HL-60 (cell line): ENCODE results near the gene ASCC1.

ENCODE experiments used
- GABPA ChIP-seq: IDR thresholded peaks from 2 replicates; pipeline ENCODE4 v1.6.1; 2012; ENCODE audit warnings: low read depth
- POLR2AphosphoS5 ChIP-seq: IDR thresholded peaks from 2 replicates; pipeline ENCODE4 v1.6.1; 2012; ENCODE audit warnings: low read depth
- TF ChIP-seq, protein P1 (sequence below): IDR thresholded peaks from one replicate; pipeline ENCODE4 v1.5.1; 2011; ENCODE audit warnings: low read length, control low read depth, inconsistent platforms; ENCODE audit not compliant: insufficient read depth
- TF ChIP-seq, protein P2 (sequence below): IDR thresholded peaks from 2 replicates; pipeline ENCODE4 v1.6.1; 2012; ENCODE audit warnings: low read depth; ENCODE audit not compliant: insufficient replicate concordance

DNA sequence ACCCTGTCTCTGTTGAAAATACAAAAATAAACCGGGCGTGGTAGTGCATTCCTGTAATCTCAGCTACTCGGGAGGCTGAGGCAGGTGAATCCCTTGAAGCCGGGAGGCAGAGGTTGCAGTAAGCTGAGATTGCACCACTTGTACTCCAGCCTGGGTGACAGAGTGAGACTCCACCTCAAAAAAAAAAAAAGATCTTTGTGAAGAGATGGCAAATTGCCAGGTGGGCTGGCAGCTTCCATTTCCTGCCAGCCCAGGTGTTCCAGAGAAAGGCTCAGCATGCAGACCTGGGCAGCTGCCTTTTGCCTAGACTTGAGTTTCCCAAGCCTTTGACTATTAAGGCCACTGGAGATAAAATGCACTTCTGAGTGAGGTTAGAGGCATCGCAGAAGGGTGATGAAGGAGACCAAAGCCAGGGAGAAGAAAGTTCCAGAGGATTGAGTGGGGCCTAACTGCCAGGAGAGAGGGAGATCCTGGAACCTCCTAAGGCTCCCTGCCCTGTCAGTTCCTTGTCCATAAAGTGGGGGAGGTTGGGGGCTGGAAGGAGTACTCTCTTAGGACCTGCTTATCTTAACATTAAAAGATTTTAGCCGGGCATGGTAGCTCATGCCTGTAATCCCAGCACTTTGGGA, 47.7 kb upstream of the ASCC1 start:
- TF ChIP-seq, protein P1, sequence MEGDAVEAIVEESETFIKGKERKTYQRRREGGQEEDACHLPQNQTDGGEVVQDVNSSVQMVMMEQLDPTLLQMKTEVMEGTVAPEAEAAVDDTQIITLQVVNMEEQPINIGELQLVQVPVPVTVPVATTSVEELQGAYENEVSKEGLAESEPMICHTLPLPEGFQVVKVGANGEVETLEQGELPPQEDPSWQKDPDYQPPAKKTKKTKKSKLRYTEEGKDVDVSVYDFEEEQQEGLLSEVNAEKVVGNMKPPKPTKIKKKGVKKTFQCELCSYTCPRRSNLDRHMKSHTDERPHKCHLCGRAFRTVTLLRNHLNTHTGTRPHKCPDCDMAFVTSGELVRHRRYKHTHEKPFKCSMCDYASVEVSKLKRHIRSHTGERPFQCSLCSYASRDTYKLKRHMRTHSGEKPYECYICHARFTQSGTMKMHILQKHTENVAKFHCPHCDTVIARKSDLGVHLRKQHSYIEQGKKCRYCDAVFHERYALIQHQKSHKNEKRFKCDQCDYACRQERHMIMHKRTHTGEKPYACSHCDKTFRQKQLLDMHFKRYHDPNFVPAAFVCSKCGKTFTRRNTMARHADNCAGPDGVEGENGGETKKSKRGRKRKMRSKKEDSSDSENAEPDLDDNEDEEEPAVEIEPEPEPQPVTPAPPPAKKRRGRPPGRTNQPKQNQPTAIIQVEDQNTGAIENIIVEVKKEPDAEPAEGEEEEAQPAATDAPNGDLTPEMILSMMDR, result no peak
- TF ChIP-seq POLR2AphosphoS5 (no peak), GABPA (no peak)
- TF ChIP-seq, protein P2, sequence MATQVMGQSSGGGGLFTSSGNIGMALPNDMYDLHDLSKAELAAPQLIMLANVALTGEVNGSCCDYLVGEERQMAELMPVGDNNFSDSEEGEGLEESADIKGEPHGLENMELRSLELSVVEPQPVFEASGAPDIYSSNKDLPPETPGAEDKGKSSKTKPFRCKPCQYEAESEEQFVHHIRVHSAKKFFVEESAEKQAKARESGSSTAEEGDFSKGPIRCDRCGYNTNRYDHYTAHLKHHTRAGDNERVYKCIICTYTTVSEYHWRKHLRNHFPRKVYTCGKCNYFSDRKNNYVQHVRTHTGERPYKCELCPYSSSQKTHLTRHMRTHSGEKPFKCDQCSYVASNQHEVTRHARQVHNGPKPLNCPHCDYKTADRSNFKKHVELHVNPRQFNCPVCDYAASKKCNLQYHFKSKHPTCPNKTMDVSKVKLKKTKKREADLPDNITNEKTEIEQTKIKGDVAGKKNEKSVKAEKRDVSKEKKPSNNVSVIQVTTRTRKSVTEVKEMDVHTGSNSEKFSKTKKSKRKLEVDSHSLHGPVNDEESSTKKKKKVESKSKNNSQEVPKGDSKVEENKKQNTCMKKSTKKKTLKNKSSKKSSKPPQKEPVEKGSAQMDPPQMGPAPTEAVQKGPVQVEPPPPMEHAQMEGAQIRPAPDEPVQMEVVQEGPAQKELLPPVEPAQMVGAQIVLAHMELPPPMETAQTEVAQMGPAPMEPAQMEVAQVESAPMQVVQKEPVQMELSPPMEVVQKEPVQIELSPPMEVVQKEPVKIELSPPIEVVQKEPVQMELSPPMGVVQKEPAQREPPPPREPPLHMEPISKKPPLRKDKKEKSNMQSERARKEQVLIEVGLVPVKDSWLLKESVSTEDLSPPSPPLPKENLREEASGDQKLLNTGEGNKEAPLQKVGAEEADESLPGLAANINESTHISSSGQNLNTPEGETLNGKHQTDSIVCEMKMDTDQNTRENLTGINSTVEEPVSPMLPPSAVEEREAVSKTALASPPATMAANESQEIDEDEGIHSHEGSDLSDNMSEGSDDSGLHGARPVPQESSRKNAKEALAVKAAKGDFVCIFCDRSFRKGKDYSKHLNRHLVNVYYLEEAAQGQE, result no peak
